BLaER1 (cell line): ENCODE data around the gene GYPE.
"Not testable (repeated sequence)": the region's sequence is repeated elsewhere in the genome, so short reads cannot be mapped to it uniquely, and the experiment has no call there.

Experiments
- H3K27ac ChIP-seq: shearing (Covaris generic); formaldehyde crosslinking; 2 replicates; pipeline ENCODE4 v1.8.1; 2022
- H3K27me3 ChIP-seq: shearing (Covaris generic); formaldehyde crosslinking; 2 replicates; pipeline ENCODE4 v1.8.1; 2022
- H3K36me3 ChIP-seq: shearing (Covaris generic); formaldehyde crosslinking; 2 replicates; pipeline ENCODE4 v1.8.1; 2022
- H3K4me1 ChIP-seq: shearing (Covaris generic); formaldehyde crosslinking; 2 replicates; pipeline ENCODE4 v1.8.1; 2022
- H3K4me2 ChIP-seq: shearing (Covaris generic); formaldehyde crosslinking; 2 replicates; pipeline ENCODE4 v1.8.1; 2022
- H3K4me3 ChIP-seq: shearing (Covaris generic); formaldehyde crosslinking; 2 replicates; pipeline ENCODE4 v1.8.1; 2022
- H3K9ac ChIP-seq: shearing (Covaris generic); formaldehyde crosslinking; 2 replicates; pipeline ENCODE4 v1.8.1; 2022
- H3K9me3 ChIP-seq: shearing (Covaris generic); formaldehyde crosslinking; 2 replicates; pipeline ENCODE4 v1.8.1; 2022
- H4K20me1 ChIP-seq: shearing (Covaris generic); formaldehyde crosslinking; 2 replicates; pipeline ENCODE4 v1.8.1; 2022
- Cebpa-rat ChIP-seq: shearing (Covaris generic); IDR thresholded peaks from 2 replicates; pipeline ENCODE4 v1.8.1; 2022

The GYPE gene

GRCh38 chr4:143890323-143890722 lies 15.0 kb downstream of the GYPE start:
- not testable (repeated sequence) for H3K27ac ChIP-seq, H3K9ac ChIP-seq, H3K36me3 ChIP-seq, H3K9me3 ChIP-seq, H3K27me3 ChIP-seq, H3K4me1 ChIP-seq, H3K4me2 ChIP-seq, H3K4me3 ChIP-seq, H4K20me1 ChIP-seq

- H4K20me1 ChIP-seq, H3K9me3 ChIP-seq, H3K36me3 ChIP-seq, H3K4me2 ChIP-seq, H3K27me3 ChIP-seq, H3K27ac ChIP-seq, H3K4me3 ChIP-seq, H3K4me1 ChIP-seq, H3K9ac ChIP-seq: not testable (repeated sequence)
Observed at GRCh38 chr4:143888189-143888588, 17.2 kb downstream of the GYPE start.

DNA sequence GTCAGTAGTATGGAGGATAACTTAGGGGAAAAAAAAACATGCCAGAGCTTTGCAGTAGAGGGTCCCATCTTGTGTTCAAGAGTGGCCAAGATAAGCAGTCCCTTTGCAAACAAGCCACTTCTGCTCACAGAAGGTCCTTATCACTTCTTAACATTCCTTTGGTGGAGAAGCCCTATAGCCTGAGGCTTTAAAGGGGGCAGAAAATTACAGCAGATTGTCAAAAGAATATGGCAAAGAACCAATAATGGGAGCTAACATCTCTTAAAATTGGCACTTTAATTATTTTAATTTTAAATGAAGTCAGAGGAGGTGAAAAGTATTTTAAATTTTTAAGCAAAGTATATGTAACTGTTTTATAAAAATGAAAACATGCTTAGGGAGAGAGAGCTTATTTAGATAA lies 20.4 kb downstream of the GYPE start:
- H3K9ac ChIP-seq, H3K27ac ChIP-seq, H3K4me3 ChIP-seq, H3K27me3 ChIP-seq, H3K4me1 ChIP-seq, H3K9me3 ChIP-seq, H3K36me3 ChIP-seq, H3K4me2 ChIP-seq, H4K20me1 ChIP-seq: not testable (repeated sequence)

DNA sequence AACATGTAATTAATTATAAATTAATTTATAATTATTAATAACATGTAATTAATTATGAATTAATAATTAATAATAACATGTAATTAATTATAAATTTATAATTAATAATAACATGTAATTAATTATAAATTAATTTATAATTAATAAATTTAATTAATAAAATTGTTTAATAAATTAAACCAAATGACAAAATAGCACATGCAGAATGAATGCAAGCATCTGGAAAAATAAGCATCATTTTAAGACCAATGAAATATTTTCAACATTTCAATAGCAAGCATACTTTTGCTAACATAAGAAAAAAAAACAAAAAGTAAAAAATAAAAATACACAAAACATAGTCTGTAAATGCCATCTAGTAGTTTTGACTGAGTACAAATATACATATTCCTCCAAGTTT lies 21.8 kb downstream of the GYPE start:
- no peak overlapping the region for H3K4me2 ChIP-seq
- H3K4me3 ChIP-seq = no peak overlapping the region
- H3K4me1 ChIP-seq = no peaks in the 10 kb centered on the region
- H3K9me3 ChIP-seq = no peaks in the 10 kb centered on the region
- no peak overlapping the region for H3K9ac ChIP-seq
- H3K27ac ChIP-seq = no peak overlapping the region
- H3K36me3 ChIP-seq = no peaks in the 10 kb centered on the region
- H4K20me1 ChIP-seq = no peaks in the 10 kb centered on the region
- no peak for TF ChIP-seq Cebpa-rat
- no peaks in the 10 kb centered on the region for H3K27me3 ChIP-seq

DNA sequence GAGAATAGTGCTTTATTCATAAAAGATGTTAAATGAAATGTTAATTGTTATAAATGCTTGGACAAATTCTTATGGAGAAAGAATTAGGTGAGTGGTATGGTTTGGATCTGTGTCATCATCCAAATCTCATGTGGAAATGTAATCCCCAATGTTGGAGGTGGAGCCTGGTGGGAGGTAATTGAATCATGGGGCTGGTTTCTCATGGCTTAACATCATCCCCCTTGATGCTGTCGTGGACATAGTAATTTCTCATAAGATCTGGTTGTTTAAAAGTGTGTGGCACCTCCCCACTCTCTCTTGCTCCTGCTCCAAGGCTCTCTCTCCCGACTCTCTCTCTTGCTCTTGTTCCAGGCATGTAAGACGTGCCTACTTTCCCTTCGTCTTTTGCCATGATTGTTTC lies 22.5 kb downstream of the GYPE start:
- H3K27ac ChIP-seq = no peak overlapping the region
- no peaks in the 10 kb centered on the region for H3K27me3 ChIP-seq
- no peak overlapping the region for H3K4me2 ChIP-seq
- H3K9ac ChIP-seq = no peak overlapping the region
- H3K4me1 ChIP-seq = no peaks in the 10 kb centered on the region
- TF ChIP-seq Cebpa-rat = no peak
- no peak overlapping the region for H3K4me3 ChIP-seq
- H4K20me1 ChIP-seq = no peaks in the 10 kb centered on the region
- H3K36me3 ChIP-seq = no peaks in the 10 kb centered on the region
- H3K9me3 ChIP-seq = no peaks in the 10 kb centered on the region

DNA sequence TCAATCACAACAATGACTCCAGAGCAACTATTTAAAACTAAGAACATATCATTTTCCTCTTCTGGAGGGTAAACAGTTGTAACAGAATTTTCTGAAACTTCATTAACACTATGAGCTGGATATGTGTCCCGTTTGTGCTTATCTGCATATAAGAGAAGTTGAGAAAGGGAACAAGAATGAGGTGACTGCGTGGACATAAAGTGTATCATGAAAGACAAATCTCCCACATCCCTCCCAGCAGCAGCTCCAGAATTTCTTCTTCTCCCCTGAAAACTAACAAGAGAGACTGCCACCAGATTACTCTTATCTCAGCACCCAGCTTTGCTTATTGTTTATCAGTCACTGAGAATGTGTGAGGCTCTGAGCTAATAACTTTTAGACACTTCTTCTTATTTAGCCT lies 25.8 kb downstream of the GYPE start:
- H3K36me3 ChIP-seq, H4K20me1 ChIP-seq, H3K27ac ChIP-seq, H3K9ac ChIP-seq, H3K27me3 ChIP-seq, H3K9me3 ChIP-seq, H3K4me2 ChIP-seq, H3K4me3 ChIP-seq, H3K4me1 ChIP-seq: not testable (repeated sequence)

- not testable (repeated sequence) for H3K9me3 ChIP-seq, H3K36me3 ChIP-seq, H3K27ac ChIP-seq, H3K4me3 ChIP-seq, H3K4me1 ChIP-seq, H3K4me2 ChIP-seq, H4K20me1 ChIP-seq, H3K9ac ChIP-seq, H3K27me3 ChIP-seq
Observed at GRCh38 chr4:143875357-143875756, 30.0 kb downstream of the GYPE start.

- H3K4me2 ChIP-seq, H3K9ac ChIP-seq, H3K4me3 ChIP-seq, H3K27me3 ChIP-seq, H4K20me1 ChIP-seq, H3K36me3 ChIP-seq, H3K4me1 ChIP-seq, H3K9me3 ChIP-seq, H3K27ac ChIP-seq: not testable (repeated sequence)
Observed at GRCh38 chr4:143870523-143871268, 34.7 kb downstream of the GYPE start.

DNA sequence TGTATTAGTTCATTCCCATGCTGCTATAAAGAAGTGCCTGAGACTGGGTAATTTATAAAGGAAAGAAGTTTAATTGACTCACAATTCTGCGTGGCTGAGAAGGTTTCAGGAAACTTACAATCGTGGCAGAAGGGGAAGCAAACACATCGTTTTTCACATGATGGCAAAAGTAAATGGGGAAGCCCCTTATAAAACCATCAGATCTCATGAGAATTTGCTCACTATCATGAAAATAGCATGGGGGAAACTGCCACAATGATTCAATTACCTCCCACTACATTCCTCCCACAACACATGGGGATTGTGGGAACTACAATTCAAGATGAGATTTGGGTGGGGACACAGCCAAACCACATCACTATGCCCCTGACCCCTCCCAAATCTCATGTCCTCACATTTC lies 35.4 kb downstream of the GYPE start:
- H4K20me1 ChIP-seq, H3K4me1 ChIP-seq, H3K36me3 ChIP-seq, H3K27me3 ChIP-seq, H3K4me3 ChIP-seq, H3K27ac ChIP-seq, H3K9me3 ChIP-seq, H3K9ac ChIP-seq, H3K4me2 ChIP-seq: not testable (repeated sequence)

- H3K4me2 ChIP-seq, H3K27me3 ChIP-seq, H3K9me3 ChIP-seq, H3K4me3 ChIP-seq, H3K36me3 ChIP-seq, H4K20me1 ChIP-seq, H3K27ac ChIP-seq, H3K9ac ChIP-seq, H3K4me1 ChIP-seq: not testable (repeated sequence)
Observed at GRCh38 chr4:143862716-143863115, 42.6 kb downstream of the GYPE start.

DNA sequence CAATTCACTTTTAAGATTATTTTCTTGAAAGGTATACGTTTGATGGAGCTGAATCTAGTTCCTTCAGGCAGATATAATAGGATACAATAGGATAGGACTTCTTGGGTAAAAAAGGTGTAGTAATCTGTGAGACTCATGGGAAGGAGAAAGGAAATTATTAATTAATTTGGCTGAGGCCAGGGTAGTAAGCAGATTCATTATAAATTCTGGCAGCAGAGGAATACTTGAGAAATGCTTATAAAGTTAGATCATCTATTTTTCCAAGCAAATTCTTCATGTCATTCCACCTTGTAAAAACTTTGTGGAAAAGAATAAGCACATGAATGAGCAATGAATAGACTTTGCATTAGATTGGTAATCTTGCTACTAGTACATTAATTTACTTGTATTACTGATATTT lies 46.9 kb downstream of the GYPE start:
- H3K9me3 ChIP-seq = no peaks in the 10 kb centered on the region
- no peak overlapping the region for H3K9ac ChIP-seq
- H4K20me1 ChIP-seq = no peaks in the 10 kb centered on the region
- H3K36me3 ChIP-seq = no peaks in the 10 kb centered on the region
- no peaks in the 10 kb centered on the region for H3K27me3 ChIP-seq
- H3K4me3 ChIP-seq = no peak overlapping the region
- TF ChIP-seq Cebpa-rat = no peak
- no peak overlapping the region for H3K4me2 ChIP-seq
- H3K27ac ChIP-seq = no peak overlapping the region
- peaks cover 7% of the 10 kb centered on the region for H3K4me1 ChIP-seq

DNA sequence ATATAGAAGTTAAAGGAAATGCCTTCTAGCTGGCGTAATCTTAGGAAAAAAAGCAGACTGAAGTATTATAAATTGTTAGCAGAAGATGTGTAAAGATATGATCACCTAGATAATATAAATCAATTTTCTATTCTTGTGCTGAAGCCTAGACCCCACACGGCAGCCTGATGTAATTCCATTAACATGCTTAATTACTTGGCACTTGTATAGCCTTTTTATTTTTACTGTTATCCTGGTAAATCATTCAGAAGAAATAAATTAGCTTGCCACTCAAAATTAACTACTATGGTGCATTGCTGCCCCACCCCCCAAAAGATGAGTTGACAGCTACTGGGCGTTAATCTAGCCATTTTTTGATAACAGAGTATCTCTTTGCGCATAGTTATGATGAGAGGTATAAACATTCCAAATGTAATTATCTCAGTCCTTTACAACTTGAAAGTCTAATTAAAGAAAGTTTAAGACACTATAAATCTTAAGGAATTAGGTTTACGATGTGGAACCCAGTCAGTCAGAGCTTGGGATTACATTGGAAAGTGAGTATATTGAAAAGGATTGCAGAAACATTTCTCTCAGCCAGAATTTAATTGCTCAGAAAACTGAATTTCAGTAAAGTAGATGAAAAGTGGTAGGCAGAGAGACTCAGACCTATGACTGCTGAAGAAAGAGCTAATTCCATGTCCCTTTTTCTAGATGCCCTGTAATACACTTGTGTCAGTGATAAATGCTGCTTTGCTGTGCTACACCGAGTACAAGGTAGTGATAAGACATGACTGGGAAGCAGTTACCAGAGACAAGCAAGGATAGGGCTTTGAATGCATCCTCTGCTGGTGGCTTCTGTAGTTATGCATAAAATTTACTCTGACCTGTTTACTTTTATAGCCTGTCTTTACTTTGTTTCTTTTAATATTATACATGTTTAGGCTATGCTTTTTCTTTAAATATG lies 47.7 kb downstream of the GYPE start:
- not testable (repeated sequence) for H3K9ac ChIP-seq, H3K9me3 ChIP-seq, H3K4me1 ChIP-seq, H3K36me3 ChIP-seq, H3K27ac ChIP-seq, H3K27me3 ChIP-seq, H3K4me2 ChIP-seq, H3K4me3 ChIP-seq, H4K20me1 ChIP-seq

DNA sequence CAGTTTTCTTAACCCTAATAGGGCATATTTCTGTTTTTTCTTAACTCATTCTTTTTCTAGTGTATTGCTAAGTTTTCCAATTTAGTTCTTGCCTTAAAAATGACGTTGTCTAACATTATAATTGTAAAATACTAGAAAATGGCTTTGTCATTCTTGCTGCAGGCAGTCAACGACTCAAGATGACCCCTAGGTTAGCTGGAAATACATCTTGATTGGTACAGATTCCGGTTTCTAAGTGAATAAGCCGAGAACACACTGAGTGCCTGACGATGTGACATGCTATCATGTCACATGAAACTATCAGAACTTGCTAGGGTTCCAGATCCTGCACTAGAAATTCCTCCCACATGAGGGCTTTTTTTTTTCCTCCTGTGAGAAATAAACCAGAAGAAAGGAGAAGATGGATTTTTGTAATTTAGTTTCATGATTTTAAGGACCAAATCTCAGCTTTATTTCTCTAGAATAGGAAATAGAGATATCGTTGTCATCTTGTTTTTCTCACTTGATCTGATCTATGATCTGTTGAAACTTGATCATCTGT lies 49.3 kb downstream of the GYPE start:
- H3K4me2 ChIP-seq, H3K27me3 ChIP-seq, H4K20me1 ChIP-seq, H3K27ac ChIP-seq, H3K36me3 ChIP-seq, H3K9ac ChIP-seq, H3K4me1 ChIP-seq, H3K4me3 ChIP-seq, H3K9me3 ChIP-seq: not testable (repeated sequence)

- not testable (repeated sequence) for H3K4me3 ChIP-seq, H3K27ac ChIP-seq, H3K36me3 ChIP-seq, H3K9me3 ChIP-seq, H3K9ac ChIP-seq, H3K27me3 ChIP-seq, H3K4me1 ChIP-seq, H4K20me1 ChIP-seq
- H3K4me2 ChIP-seq = peak overlapping the region; percentile 31; the same call in 1 of the 2 replicates
Observed at GRCh38 chr4:143854645-143855044, 50.7 kb downstream of the GYPE start.
